HS-27A (cell line): Measurements from ENCODE around the gene HOXB4.

ENCODE experiments used
- DNase-seq: peaks from one replicate; pipeline ENCODE4 v3.0.0-alpha.2; 2012; ENCODE audit warnings: low read depth, missing footprints

Gene HOXB4

GRCh38 chr17:48589831-48590606 lies 11.9 kb upstream of the HOXB4 start, which contains the start of gene HOXB3:
Gene HOXB3, minus strand, starts transcription at chr17:48590241. Its CDS starts 37,767 bp downstream, at chr17:48552474.
- DNase-seq, result no peak

GRCh38 chr17:48589060-48589830 lies 11.1 kb upstream of the HOXB4 start:
- DNase-seq, result no peak

GRCh38 chr17:48588528-48588927 lies 10.4 kb upstream of the HOXB4 start:
- DNase-seq, result no peak

GRCh38 chr17:48588074-48588415 lies 9.9 kb upstream of the HOXB4 start:
- no peak for DNase-seq

- DNase-seq, result no peak
Observed at GRCh38 chr17:48587276-48588073, 9.3 kb upstream of the HOXB4 start.

GRCh38 chr17:48586355-48587258 lies 8.5 kb upstream of the HOXB4 start:
- DNase-seq, result no peak

- no peak for DNase-seq
Observed at GRCh38 chr17:48584223-48584741, 6.1 kb upstream of the HOXB4 start.

GRCh38 chr17:48583708-48584222 lies 5.6 kb upstream of the HOXB4 start:
- DNase-seq, result no peak

GRCh38 chr17:48582750-48583069 lies 4.6 kb upstream of the HOXB4 start:
- no peak for DNase-seq

- DNase-seq, result no peak
Observed at GRCh38 chr17:48579760-48580554, 1.8 kb upstream of the HOXB4 start.

- no peak for DNase-seq
Observed at GRCh38 chr17:48579471-48579759, 1.3 kb upstream of the HOXB4 start.

- no peak for DNase-seq
Observed at GRCh38 chr17:48578616-48579470, 693 bp upstream of the HOXB4 start.

GRCh38 chr17:48577330-48577945 lies 712 bp downstream of the HOXB4 start:
- no peak for DNase-seq

GRCh38 chr17:48576479-48577309 lies 1.5 kb downstream of the HOXB4 start:
- DNase-seq, result no peak

GRCh38 chr17:48575673-48576478 lies 2.3 kb downstream of the HOXB4 start:
- no peak for DNase-seq

GRCh38 chr17:48575066-48575582 lies 3.0 kb downstream of the HOXB4 start:
- DNase-seq, result no peak

GRCh38 chr17:48574505-48575065 lies 3.6 kb downstream of the HOXB4 start:
- DNase-seq, result no peak
